ENCODE results near the gene ZNF503.
"Not testable (repeated sequence)": the region's sequence is repeated elsewhere in the genome, so short reads cannot be mapped to it uniquely, and the experiment has no call there.

GRCh38 chr10:75359876-75360275, 41.7 kb downstream of the ZNF503 start:
- TF ChIP-seq CTCF (conservative IDR thresholded peaks at IDR 0.05); ZFX (IDR thresholded peaks at IDR 0.05): not testable (repeated sequence)

Measured in C4-2B (cell line).